CD4-positive, CD25-positive, alpha-beta regulatory T cell (primary cell): ENCODE measurements around the gene PGLYRP2. TPM values are rescaled to one million over a fixed set of nuclear protein-coding genes. Genes with fewer than 3 reads are reported as not detected.
A peak's percentile ranks its signal among the peaks of the same experiment; 100 is the strongest.
"Not testable (repeated sequence)": the region's sequence is repeated elsewhere in the genome, so short reads cannot be mapped to it uniquely, and the experiment has no call there.

Experiments
- ATAC-seq, 2 donors: fragments of 150-1000 bp; cut with Tn5 transposase; one replicate each; pipeline ENCODE4 v1.10.0; 2021; ENCODE audit warnings: low read depth in 2 of 2, moderate number of reproducible peaks in 2 of 2, moderate library complexity in 1 of 2
- DNase-seq, 3 donors: peaks; one replicate each; pipeline versions ENCODE4 v3.0.0 to v3.0.0-alpha.2; 2012 to 2022; ENCODE audit warnings: mixed read lengths in 1 of 3
- H3K27ac ChIP-seq: one replicate; pipeline ENCODE4 v1.7.0; 2013; ENCODE audit warnings: mild to moderate bottlenecking, low read length; ENCODE audit not compliant: insufficient read depth, poor library complexity, severe bottlenecking
- H3K27me3 ChIP-seq: one replicate; pipeline ENCODE4 v1.7.0; 2013; ENCODE audit warnings: low read length; ENCODE audit not compliant: control insufficient read depth, insufficient read depth
- H3K36me3 ChIP-seq: one replicate; pipeline ENCODE4 v1.7.0; 2013; ENCODE audit warnings: mild to moderate bottlenecking, low read length, moderate library complexity; ENCODE audit not compliant: control insufficient read depth, insufficient read depth
- H3K4me1 ChIP-seq: 2 replicates; pipeline ENCODE4 v1.7.0; 2013; ENCODE audit warnings: mild to moderate bottlenecking, low read length; ENCODE audit not compliant: insufficient read depth, control insufficient read depth, poor library complexity, severe bottlenecking
- H3K4me3 ChIP-seq: one replicate; pipeline ENCODE4 v1.7.0; 2013; ENCODE audit warnings: low read depth, mild to moderate bottlenecking, low read length, moderate library complexity
- H3K9me3 ChIP-seq, 2 experiments: 1 replicate in 1 of 2; 2 replicates in 1 of 2; pipeline ENCODE4 v1.7.0; 2013; ENCODE audit warnings: low read length in 2 of 2, mild to moderate bottlenecking in 1 of 2, moderate library complexity in 1 of 2; ENCODE audit not compliant: control insufficient read depth in 2 of 2
- H3K27ac Mint-ChIP-seq, 3 donors: one replicate each; pipeline ENCODE4 v1.8.0; 2020 to 2022; ENCODE audit warnings: mild to moderate bottlenecking in 3 of 3, mixed read lengths in 3 of 3, moderate library complexity in 2 of 3
- H3K27me3 Mint-ChIP-seq: one replicate; pipeline ENCODE4 v1.8.0; 2022; ENCODE audit warnings: mild to moderate bottlenecking, mixed read lengths
- H3K36me3 Mint-ChIP-seq: one replicate; pipeline ENCODE4 v1.8.0; 2020; ENCODE audit warnings: mixed read lengths
- H3K4me1 Mint-ChIP-seq, 4 donors: one replicate each; pipeline ENCODE4 v1.8.0; 2020 to 2022; ENCODE audit warnings: mixed read lengths in 4 of 4, mild to moderate bottlenecking in 1 of 4
- H3K4me3 Mint-ChIP-seq, 4 donors: one replicate each; pipeline ENCODE4 v1.8.0; 2020 to 2022; ENCODE audit warnings: mild to moderate bottlenecking in 4 of 4, mixed read lengths in 4 of 4, moderate library complexity in 3 of 4
- H3K9me3 Mint-ChIP-seq, 7 donors: one replicate each; pipeline ENCODE4 v1.8.0; 2020 to 2022; ENCODE audit warnings: mixed read lengths in 7 of 7, mild to moderate bottlenecking in 3 of 7, moderate library complexity in 2 of 7
- polyA plus RNA-seq, 4 donors: library from polyadenylated mRNA; unstranded; fragments of 300-500 nt; fragmentation: Illumina TruSeq; gene quantifications; one replicate each; pipeline ENCODE4 v1.2.3, GENCODE V29; 2021
- total RNA-seq: library from RNA; stranded (reverse); gene quantifications from one replicate; pipeline ENCODE4 v1.2.3, GENCODE V29; 2022

The PGLYRP2 gene
- total and polyA plus RNA-seq, 5 donors from 2014 or later, result 0.10 to 0.12 TPM; not detected in 3

- H3K27me3 Mint-ChIP-seq, H3K27me3 ChIP-seq, H3K4me3 ChIP-seq, ATAC-seq, H3K36me3 ChIP-seq, H3K4me3 Mint-ChIP-seq, H3K27ac ChIP-seq, H3K36me3 Mint-ChIP-seq, H3K9me3 Mint-ChIP-seq, H3K27ac Mint-ChIP-seq, H3K9me3 ChIP-seq, DNase-seq: not testable (repeated sequence)
- H3K4me1 ChIP-seq, result peaks cover 12% of the 10 kb centered on the region
- peaks cover 0 to 38% (median 16%) of the 10 kb centered on the region in 4 donors for H3K4me1 Mint-ChIP-seq
Observed at GRCh38 chr19:15480996-15481395, 1.7 kb upstream of the PGLYRP2 start.

GRCh38 chr19:15476325-15476724, 3.0 kb downstream of the PGLYRP2 start:
- Mint-ChIP-seq H3K4me3 (peak overlapping the region in 1 of 4 donors; percentile 18), H3K27ac (no peak overlapping the region), H3K36me3 (no peaks in the 10 kb centered on the region), H3K9me3 (peaks cover 0 to 1% (median 0%) of the 10 kb centered on the region in 7 donors), H3K27me3 (no peaks in the 10 kb centered on the region), H3K4me1 (peaks cover 8 to 55% (median 27%) of the 10 kb centered on the region in 4 donors)
- ATAC-seq, result no peak
- no peak for DNase-seq
- H3K27me3 ChIP-seq, result no peaks in the 10 kb centered on the region
- H3K9me3 ChIP-seq, result no peaks in the 10 kb centered on the region
- H3K4me1 ChIP-seq, result peaks cover 25% of the 10 kb centered on the region
- H3K36me3 ChIP-seq, result no peaks in the 10 kb centered on the region
- no peak overlapping the region for H3K4me3 ChIP-seq
- no peak overlapping the region for H3K27ac ChIP-seq

- Mint-ChIP-seq H3K9me3 (peaks cover 0 to 1% (median 0%) of the 10 kb centered on the region in 7 donors), H3K27me3 (no peaks in the 10 kb centered on the region), H3K27ac (no peak overlapping the region), H3K4me3 (no peak overlapping the region), H3K36me3 (no peaks in the 10 kb centered on the region), H3K4me1 (peaks cover 8 to 57% (median 27%) of the 10 kb centered on the region in 4 donors)
- DNase-seq, result no peak
- H3K27me3 ChIP-seq, result no peaks in the 10 kb centered on the region
- no peak overlapping the region for H3K27ac ChIP-seq
- ATAC-seq, result no peak
- H3K9me3 ChIP-seq, result no peaks in the 10 kb centered on the region
- no peak overlapping the region for H3K4me3 ChIP-seq
- no peaks in the 10 kb centered on the region for H3K36me3 ChIP-seq
- peaks cover 25% of the 10 kb centered on the region for H3K4me1 ChIP-seq
Observed at GRCh38 chr19:15475611-15476010, 3.7 kb downstream of the PGLYRP2 start.

GRCh38 chr19:15475169-15475568, 4.1 kb downstream of the PGLYRP2 start:
- DNase-seq, result no peak
- H3K36me3 Mint-ChIP-seq, result no peaks in the 10 kb centered on the region

GRCh38 chr19:15473821-15474220, 5.5 kb downstream of the PGLYRP2 start:
- Mint-ChIP-seq H3K27ac (peak overlapping the region; percentile 8 to 28 (median 16)), H3K4me3 (peak overlapping the region; percentile 29 to 65 (median 42)), H3K4me1 (peaks cover 8 to 58% (median 30%) of the 10 kb centered on the region in 4 donors)
- H3K9me3 ChIP-seq, H3K36me3 ChIP-seq, H3K27me3 Mint-ChIP-seq, H3K36me3 Mint-ChIP-seq, H3K27me3 ChIP-seq, H3K27ac ChIP-seq, H3K9me3 Mint-ChIP-seq: not testable (repeated sequence)
- ATAC-seq (peak; percentile 25 to 30), DNase-seq (peak in 1 of 3 donors; percentile 44)
- Histone ChIP-seq H3K4me1 (peaks cover 35% of the 10 kb centered on the region), H3K4me3 (peak overlapping the region; percentile 65)

More at GRCh38 chr19:15475169-15475568, 4.1 kb downstream of the PGLYRP2 start:
- no peaks in the 10 kb centered on the region for H3K27me3 Mint-ChIP-seq
- no peak overlapping the region for H3K4me3 Mint-ChIP-seq
- no peaks in the 10 kb centered on the region for H3K9me3 ChIP-seq
- H3K27ac Mint-ChIP-seq, result peak overlapping the region in 2 of 3 donors; percentile 51 to 94
- no peaks in the 10 kb centered on the region for H3K36me3 ChIP-seq
- no peaks in the 10 kb centered on the region for H3K27me3 ChIP-seq
- H3K9me3 Mint-ChIP-seq, result peaks cover 0 to 1% (median 0%) of the 10 kb centered on the region in 7 donors
- H3K4me1 ChIP-seq, result peaks cover 25% of the 10 kb centered on the region
- H3K27ac ChIP-seq, result no peak overlapping the region
- no peak for ATAC-seq
- H3K4me3 ChIP-seq, result no peak overlapping the region
- H3K4me1 Mint-ChIP-seq, result peaks cover 8 to 56% (median 27%) of the 10 kb centered on the region in 4 donors

GRCh38 chr19:15471639-15472101, 7.6 kb downstream of the PGLYRP2 start:
- DNase-seq, result no peak
- H3K9me3 Mint-ChIP-seq, result peaks cover 0 to 1% (median 0%) of the 10 kb centered on the region in 7 donors
- H3K36me3 Mint-ChIP-seq, result no peaks in the 10 kb centered on the region
- no peak for ATAC-seq
- no peaks in the 10 kb centered on the region for H3K27me3 Mint-ChIP-seq
- H3K4me3 Mint-ChIP-seq, result peak overlapping the region in 2 of 4 donors; percentile 38 to 63
- peaks cover 15 to 63% (median 42%) of the 10 kb centered on the region in 4 donors for H3K4me1 Mint-ChIP-seq
- Histone ChIP-seq H3K9me3 (no peaks in the 10 kb centered on the region), H3K36me3 (no peaks in the 10 kb centered on the region), H3K27me3 (no peaks in the 10 kb centered on the region), H3K27ac (no peak overlapping the region), H3K4me3 (no peak overlapping the region), H3K4me1 (peaks cover 38% of the 10 kb centered on the region)
- H3K27ac Mint-ChIP-seq, result no peak overlapping the region

GRCh38 chr19:15469513-15470297, 9.6 kb downstream of the PGLYRP2 start:
- Histone ChIP-seq H3K4me3 (peak overlapping the region; percentile 31), H3K4me1 (peaks cover 57% of the 10 kb centered on the region), H3K27me3 (no peaks in the 10 kb centered on the region), H3K9me3 (no peaks in the 10 kb centered on the region), H3K27ac (no peak overlapping the region), H3K36me3 (no peaks in the 10 kb centered on the region)
- Mint-ChIP-seq H3K27ac (peak overlapping the region in 2 of 3 donors; percentile 77 to 94), H3K9me3 (peaks cover 0 to 1% (median 0%) of the 10 kb centered on the region in 7 donors), H3K36me3 (no peaks in the 10 kb centered on the region), H3K4me1 (peaks cover 20 to 66% (median 47%) of the 10 kb centered on the region in 4 donors), H3K27me3 (no peaks in the 10 kb centered on the region), H3K4me3 (peak overlapping the region; percentile 61 to 92 (median 90))
- DNase-seq (peak in 1 of 3 donors; percentile 37), ATAC-seq (peak; percentile 27 to 50)
